Dermis blood vessel endothelial cell (primary cell): ENCODE measurements around the gene SCAMP4. TPM values are rescaled to one million over a fixed set of nuclear protein-coding genes. Genes with fewer than 3 reads are reported as not detected.
"Not testable (repeated sequence)": the region's sequence is repeated elsewhere in the genome, so short reads cannot be mapped to it uniquely, and the experiment has no call there.

Experiments used
- DNase-seq: peaks from one replicate; pipeline ENCODE4 v3.0.0; 2010
- total RNA-seq: library from RNA; depleted of rRNA; stranded (reverse); fragments of >200 nt; gene quantifications from 2 replicates; pipeline ENCODE4 v1.2.3, GENCODE V29; 2014

Gene SCAMP4
- total RNA-seq, 1 donor from 2014 or later, result 34.7 TPM

DNA sequence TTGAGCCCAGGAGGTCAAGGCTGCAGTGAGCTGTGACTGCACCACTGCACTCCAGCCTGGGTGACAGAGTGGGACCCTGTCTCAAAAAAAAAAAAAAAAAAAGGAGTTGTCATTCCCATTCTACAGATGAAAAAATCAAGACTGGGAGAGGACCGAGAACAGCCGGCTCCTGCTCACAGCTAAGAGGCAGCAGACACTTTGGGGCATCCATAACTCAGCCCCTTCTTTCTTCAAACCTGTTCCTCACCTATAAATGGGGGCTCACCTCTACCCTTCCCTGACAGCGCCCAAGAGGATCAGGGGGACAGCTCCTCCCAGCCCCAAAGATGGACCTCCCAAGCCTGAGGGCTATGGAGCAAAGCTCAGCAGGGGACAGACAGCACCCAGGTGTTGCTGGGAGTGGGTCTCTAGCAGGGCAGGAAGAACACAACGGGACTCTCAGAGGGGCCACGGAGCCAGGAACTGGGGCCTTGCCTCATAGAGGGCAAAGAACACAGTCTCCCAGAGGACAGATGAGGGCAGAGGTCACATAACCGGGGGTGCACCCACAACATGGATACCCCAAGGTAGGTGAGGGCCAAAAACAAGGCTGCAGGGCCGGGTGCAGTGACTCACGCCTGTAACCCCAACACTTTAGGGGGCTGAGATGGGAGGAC, 38.4 kb upstream of the SCAMP4 start:
- no peak for DNase-seq

DNA sequence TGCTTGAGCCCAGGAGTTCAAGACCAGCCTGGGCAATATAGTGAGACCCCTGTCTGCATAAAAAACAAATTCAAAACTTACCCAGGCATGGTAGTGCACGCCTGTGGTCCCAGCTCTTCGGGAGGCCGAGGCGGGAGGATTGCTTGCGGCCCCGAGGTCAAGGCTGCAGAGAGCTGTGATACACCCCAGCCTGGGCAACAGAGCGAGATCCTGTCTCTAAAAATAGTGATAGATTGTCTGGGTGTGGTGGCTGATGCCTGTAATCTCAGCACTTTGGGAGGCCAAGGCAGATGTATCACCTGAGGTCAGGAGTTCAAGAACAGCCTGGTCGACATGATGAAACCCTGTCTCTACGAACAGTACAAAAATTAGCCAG, 37.9 kb upstream of the SCAMP4 start:
- no peak for DNase-seq

DNA sequence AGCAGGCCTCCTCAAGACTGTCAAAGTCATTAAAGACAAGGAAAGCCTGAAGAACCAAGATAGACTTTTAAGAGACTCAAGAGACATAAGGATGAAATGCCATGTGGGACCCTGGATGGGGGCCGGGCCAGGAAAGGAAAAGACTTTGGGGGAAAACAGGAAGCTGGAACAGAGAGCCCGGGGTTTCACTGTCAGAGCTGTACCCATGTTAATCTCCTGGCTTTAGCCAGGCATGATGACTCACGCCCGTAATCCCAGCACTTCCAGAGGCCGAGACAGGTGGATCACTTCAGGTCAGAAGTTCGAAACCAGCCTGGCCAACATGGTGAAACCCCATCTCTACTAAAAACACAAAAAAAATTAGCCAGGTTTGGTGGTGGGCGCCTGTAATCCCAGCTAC, 36.2 kb upstream of the SCAMP4 start:
- no peak for DNase-seq

DNA sequence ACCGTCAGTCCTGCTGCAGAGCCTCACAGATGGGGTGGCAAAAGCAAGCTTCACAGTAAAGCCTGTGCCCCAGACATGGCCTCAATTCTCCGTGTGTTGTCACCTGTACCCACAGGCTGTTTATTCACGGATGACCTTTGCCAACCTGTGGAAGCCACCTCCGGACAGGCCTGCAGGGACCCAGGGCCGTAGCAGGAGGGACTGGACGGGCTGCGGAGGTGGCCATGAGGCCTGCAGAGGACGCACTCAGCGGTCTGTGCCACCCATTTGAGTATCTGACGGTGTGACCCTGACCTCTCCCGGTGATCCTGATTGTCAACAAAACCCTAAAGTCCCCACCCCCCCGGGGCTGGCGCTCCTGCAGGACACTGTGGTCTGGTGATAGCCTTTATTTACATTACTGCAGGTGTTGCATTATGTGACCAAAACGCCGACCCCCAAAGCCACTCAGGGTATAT, 34.0 kb upstream of the SCAMP4 start:
- no peak for DNase-seq

DNA sequence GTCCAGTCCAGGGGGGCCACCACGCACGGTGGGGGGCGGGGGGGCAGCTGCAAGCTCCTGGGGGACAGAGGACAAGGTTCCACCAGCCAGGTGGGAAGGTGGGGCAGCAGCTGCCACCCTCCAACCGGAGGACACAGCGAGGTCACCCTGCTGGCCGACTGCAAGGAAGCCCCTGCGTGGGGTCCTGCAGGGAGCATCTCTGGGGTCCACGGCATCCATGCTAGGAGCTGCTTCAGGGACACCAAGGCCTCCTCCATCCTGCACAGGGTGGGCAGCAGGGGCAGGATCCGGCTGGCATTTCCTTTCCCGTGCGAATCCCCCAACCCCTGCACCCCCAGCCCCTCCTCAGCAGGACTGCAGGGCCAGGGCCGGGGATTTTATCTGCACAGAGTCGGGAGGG, 33.6 kb upstream of the SCAMP4 start:
- DNase-seq, result no peak

DNA sequence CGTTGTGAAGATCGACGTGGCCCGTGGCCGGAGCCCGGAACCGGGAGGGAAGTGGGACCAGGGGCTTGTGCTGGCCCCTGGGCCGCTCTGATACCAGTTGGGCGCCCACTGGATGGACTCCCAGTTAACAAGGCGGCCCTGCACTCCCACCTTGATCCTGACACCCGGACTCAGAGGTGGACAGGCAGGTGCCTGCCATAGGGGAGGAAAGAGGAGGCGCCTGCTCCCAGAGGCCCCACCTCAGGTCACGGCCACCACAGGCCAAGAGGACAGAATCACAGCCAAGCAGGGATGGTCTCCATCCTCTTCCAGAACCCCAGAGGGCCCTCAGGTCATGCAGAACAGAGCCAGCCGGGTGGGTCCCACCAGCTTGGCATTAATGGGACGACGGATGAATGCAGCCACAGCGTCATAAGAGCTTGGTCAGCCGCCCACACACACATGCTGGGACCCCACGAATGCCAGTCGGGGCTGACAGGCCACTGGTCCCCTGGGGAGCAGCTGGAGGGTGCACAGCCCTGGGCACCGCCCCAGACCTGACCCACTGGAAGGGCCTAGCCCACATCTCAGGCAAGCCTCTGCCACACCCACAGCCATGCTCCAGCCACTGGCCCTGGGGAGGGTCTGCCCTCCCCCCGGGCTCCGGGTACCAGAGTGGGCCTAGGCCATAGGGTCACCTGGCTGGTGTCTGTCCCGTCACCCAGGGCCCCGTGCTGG, 32.2 kb upstream of the SCAMP4 start:
- DNase-seq, result no peak

DNA sequence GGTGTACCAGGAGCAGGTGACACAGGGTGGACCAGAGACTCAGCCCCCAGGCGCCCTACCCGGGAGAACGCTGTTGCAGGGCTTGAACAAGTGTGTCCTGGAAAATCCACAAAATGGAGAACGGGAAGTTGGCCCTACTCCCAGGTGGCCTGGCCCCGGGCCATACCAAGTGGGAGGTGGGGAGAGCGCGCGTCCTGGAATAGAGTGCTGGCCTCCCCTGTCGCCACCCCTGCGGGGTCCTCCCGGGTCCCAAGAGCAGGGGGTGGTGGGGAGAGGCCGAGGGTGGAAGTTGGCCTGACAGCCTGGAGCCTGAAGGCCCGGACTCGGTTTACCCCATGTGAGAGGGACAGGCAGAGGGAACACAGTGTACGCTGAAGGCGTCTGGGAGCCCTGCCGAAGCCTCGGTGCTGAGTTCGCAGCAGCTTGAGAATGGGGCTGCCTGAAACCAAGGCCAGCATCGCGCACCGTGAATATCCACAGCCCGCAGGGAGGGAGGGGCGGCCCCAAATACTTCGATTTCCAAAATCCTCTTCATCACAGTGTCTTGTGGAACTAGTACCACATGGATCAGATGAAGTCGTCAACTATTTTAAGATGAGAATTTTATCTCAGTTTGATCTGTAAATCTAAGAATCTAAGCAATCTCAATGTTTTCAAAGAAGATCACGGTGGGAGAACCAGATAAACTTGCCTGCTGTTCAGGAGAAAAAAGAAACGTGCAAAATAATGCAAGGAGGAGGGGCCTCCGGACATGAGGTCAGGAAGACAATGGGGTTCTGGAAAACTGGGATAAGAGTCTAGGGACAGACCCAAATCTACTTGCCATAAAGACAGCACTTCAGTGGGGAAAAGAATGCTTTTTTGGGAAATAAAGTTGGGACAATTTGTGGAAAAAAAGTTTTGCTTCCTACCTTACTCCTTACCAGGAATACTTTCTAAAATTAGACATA, 31.4 kb upstream of the SCAMP4 start:
- peak; percentile 48 for DNase-seq

DNA sequence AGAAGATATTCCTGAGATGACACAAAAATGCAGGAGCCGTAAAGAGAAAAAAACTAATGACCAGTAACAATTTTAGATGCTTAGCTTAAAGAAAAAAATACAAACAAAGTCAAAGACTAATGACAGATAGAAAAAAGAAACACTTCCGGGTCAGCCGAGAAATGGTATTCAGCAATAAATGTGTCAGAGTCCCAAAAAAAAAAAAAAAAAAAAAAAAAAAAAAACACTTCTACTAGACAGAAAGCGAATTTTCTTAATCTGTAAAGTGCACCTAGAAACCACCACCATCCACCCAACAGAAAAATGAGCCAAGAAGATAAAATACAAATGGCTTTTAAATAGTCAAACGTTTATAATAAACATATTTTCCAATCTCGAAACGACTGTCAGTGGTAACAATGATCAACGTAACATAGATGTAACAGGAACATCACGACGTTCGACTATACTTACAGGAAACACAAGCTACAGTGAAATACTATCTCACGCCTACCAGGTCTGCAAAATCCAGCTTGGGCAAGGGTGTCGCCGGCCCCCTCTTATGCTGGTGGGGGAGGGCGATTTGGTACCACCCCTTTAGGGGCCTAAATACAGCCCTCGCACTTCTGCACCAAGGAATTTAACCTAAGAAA, 30.5 kb upstream of the SCAMP4 start:
- peak; percentile 35 for DNase-seq

DNA sequence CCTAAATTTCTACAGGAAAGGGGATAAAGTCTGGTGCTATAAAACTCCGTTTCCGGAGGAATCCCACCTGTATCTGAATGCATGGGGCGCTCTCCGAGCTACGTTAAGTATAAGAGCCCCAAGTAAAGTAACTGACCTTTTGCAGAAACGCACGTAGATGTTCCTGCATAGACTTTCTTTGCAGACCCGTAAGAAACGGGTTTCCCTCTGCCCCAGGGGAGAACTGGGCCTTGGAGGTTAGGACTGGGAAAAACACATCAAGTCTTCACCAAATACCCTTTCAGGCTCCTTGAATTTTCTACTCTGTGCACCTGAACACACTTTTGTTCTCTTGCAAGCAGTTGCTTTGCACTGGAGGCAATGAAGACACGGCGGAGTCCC, 29.9 kb upstream of the SCAMP4 start:
- not testable (repeated sequence) for DNase-seq

DNA sequence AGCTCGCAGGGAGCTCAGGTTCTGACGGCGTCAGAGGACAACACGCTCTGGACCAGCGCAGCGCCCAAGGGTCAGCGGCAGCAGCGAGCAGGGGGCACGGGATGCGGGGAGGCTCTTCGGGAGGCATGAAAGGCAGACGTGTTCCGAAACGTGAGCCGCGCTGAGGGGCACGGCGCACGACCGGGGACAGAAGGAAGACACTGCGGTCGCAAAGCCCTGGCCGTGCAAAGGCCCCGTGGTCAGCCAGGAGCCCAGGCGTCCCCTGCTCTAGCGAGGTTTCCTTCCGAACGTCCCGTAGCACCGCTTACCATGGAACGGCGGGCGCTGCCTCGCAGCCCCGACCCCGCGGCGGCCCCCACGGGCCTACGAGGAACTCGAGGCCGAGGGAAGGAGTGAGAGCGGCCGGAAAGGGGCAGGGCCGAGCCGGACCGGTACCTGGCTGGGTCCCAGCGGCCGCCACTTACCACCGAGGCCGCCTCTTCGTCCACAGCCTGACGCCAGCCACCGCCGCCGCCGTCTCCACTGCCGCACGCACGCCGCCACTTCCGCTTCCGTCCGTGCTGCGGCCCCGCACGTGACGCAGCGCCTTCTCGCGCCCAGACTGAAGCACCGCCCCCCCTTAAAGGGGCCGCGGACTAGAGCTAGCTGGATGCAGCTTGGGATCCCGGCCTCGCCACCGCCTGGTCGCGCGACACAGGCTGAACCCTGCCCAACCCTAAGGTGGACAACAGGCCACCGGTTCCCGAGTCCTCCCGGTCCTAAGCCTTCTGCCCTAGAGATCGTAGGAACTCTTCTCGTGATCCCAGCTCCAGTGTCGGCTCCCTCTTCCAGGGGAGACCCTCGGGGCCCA, 29.3 kb upstream of the SCAMP4 start:
- DNase-seq, result peak; percentile 94

DNA sequence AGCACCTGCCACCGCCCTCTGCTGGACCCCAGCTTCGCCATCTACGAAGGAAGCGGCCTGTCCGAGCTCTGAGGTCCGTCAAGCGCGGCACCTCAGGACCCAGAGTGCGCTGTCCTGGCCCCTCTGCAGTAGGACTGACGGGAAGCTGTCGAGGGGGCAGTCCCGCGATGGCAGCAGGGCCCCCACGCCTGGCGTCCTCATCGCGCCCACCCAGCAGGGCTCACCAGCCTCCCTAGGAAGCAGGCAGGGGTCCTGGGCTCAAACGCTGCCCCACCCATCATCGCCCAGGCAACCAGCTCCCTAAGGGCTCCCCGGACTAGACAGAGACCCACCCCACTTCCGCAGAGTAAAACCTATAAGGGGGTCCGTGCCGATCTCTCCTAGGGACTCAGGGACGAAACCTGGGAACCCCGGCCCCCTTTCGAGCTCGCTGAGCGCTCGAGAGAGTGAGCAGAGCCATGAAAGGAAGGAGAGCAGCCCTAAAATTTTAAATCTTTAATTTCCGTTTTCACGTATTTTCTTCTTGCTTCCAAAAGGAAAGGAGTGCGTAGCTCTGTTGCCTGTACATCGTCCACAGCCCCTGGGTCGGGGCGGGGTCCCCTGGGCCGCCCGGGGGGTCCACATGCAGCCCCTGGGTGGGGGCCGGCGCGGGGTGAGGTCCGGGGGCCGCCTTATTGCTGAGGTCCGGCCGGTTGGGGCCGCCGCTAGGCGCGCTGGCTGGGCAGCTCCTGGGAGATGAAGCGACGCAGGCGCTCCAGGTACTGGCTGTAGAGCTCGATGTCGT, 28.5 kb upstream of the SCAMP4 start:
- DNase-seq, result not testable (repeated sequence)

DNA sequence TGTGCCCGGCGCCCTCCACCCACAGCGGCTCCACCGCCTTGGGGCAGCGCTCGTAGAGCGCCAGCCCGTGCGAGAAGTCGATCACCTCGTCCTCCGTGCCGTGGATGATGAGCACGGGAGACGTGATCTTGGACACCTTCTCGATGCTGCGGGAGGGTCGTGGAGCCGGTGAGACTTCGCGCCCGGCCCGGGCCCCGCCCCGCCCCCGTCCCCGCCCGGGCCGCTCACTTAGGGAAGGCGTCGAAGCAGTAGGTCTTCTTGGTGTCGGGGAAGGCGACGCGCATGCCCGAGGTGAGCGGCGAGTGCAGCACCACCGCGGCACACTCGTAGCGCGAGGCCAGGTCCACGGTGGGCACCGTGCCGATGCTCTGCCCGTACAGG, 27.9 kb upstream of the SCAMP4 start:
- DNase-seq, result not testable (repeated sequence)

DNA sequence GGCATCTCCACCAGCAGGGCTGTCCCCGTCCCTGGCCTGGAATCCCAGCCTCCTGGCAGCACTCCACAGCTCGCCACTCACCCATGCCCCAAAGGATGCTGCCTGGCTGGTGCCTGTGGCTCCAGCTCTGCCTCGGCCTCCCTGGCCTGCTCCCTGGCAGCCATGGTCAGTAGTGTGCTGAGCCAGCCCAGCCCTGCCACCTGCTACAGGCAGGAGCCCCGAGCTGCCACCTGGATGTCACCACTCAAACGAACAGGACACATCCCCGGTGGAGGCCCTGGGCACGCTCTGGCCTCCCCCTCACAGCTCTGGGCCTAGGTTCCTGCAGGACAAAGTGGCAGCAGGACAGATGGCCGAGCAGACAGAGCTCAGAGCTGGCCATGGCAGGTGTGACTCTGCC, 26.6 kb upstream of the SCAMP4 start:
- not testable (repeated sequence) for DNase-seq

DNA sequence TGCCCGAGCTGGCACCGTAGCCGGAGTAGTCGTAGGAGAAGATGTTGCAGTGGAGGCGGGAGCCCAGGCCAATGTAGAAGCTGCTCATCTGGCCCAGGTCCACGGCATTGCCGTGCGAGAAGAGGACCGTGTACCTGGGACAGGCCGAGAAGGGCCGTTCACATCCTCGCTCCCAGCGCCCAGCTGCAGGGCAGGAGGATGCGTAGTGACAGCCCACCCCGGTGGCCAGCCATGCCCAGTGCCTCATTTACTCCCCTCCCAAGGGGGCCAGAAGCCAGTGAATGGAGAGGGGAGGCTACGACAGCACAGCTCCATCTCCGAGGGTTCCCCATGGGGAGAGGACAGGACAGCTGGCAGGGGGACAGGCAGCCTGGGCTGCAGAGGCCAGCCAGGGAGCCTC, 25.2 kb upstream of the SCAMP4 start:
- DNase-seq, result not testable (repeated sequence)

DNA sequence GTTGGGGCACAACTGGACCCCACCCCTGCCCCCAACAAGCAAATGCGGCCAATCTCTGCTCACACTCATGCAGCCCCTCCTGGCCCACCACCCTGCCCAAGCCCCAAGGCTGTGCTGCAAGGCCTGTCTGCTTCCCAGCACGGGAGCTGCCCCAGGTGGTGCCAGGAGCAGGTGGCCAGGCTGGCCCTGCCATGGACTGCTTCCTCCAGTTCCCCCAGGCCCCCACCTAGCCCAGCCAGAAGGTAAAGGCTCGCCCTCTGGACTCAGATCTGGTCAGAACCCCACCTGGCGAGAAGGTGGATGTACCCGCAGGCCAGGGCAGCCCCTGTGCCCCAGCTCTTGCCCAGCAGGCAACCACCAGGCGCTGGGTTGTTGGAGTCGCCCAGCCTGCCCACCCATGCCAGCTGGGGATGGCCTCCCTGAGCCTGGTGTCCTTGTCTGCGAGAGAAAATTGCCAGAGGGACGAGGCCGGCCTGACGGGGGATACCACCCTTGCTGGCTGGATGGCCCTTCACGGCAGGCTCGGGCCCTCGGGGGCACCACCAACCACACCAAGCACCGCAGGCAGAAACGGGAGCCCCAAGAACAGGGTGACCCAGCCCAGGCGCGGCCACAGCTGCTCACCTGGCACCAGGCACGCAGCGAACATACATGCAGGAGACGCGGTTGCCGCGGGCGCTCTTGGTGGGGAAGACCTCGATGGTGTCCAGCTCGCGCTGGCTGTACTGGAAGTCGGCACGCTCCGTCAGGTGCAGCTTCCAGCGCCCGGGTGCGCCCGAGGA, 24.4 kb upstream of the SCAMP4 start:
- no peak for DNase-seq

DNA sequence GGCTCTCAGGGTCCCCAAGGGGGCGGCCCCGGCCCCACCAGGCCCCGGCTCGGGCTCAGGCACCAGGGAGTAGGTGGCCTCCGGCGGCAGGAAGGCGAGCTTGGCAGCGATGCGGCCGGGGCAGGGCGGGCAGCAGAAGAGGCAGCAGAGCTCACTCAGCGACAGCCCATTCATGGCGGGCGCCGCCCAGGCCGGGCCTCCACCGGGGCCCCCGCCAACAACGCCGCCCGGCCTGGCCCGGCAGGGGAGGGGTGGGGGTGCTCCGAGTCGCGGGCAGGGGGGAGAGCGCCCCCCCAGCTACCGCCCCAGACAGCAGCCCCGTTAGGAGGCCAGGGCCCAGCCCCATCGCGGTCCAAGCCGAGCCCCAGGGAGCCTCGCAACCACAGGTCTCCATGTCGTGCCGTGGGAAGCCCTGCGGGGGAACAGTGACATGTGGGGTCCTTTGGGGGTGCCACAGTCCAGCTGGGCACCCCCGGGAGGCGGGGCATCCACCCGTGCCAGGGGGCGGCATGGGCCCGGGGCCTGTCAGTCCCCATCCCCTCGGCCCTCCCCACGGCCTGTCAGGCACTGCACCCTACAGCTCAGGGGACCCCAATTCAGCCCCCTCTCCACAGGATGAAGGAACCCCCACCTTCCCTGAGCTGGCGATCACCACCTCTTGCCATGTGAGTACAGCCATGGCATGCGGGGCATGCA, 23.7 kb upstream of the SCAMP4 start:
- DNase-seq, result not testable (repeated sequence)

DNA sequence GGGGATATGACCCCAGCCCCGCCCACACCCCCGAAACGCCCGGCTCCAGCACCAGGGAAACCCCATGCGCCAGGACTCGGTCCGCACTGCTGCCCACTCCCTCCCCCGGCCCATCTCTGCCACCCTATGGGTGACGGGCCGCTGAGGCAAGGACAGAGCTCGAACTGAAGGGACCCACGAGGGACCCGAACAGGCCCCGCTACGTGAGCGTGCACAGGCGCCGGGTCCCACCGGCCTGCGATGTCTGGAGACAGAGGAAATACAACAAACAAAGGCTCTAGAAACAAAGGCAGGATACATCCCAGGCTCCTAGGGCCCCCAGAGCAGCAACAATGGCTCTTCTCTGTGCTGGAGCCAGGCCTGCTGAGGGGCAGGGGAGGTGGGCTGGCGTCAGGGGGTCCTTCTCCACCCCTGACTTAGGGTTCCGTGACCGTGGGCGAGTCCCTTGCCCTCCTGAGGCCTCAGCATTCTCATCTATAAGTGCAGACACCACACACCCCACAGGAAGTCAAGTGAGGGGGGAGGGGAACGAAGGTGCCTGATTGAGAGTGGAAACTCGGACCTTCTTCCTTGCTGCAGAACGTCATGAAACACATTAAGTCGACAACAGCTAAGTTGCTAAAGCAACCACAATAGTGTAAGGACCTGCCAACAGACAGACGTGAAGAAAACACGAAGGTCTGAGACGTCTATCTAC, 23.0 kb upstream of the SCAMP4 start:
- DNase-seq, result peak; percentile 79

DNA sequence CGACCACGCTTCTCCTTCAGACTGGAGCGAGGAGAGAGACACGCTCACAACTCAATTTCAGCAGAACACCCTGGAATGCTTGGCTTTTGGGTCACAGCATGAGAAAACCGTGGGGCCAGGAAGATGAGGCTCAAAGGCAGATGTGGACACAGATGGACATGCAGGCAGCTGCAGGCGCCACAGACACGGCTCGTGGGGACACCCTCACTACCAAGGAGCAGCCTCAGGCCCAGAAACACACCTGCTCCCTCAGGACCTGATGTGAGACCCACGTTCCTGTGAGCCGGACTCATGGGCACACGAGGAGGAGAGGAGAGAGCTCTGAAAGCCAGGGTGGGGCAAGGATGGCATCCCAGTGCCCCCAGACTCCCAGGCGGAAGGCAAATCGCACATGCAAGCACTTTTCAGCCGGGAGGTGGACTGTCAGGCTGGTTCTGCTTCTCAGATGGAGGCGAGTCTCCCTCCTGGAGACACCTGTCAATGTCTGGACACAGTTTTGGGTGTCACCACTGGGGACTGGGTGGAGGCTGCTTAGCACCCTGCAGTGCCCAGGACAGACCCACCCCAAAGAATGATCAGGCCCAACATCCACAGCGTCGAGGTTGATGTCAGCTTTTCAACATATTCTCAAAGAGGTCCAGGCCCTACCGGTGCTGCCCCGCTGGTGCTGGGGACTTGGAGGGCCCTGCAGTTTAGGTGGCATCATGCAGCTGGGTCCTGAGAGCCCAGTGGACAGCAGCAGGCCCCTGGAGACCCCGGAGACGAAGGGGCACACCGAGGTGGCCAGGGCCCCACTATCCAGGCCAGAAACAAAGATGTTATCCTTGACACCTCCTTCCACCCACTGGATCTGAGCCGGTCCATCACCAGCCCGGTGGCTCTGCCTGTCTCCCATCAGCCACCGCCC, 22.2 kb upstream of the SCAMP4 start:
- no peak for DNase-seq
